Adrenal gland (tissue), 12 donors: ENCODE measurements around the gene OR7D4. TPM values are rescaled to one million over a fixed set of nuclear protein-coding genes. Genes with fewer than 3 reads are reported as not detected.

ENCODE experiments used
- DNase-seq, 7 donors: peaks; one replicate each; pipeline ENCODE4 v3.0.0-alpha.2; 2019 to 2020
- H3K27ac ChIP-seq, 5 donors: fragments of 200-600 bp; sonication (generic) in 4 of 5; 1 replicate in 3 of 5; 2 replicates in 2 of 5; pipeline versions ENCODE4 v1.5.1 to v1.8.0; 2016 to 2020; ENCODE audit warnings: mild to moderate bottlenecking in 1 of 5
- H3K27me3 ChIP-seq: fragments of 200-600 bp; 2 replicates; pipeline ENCODE4 v1.8.0; 2021
- H3K36me3 ChIP-seq, 2 donors: fragments of 200-600 bp; replicated peaks in 1 of 2; 1 replicate in 1 of 2; 2 replicates in 1 of 2; pipeline versions ENCODE4 v1.5.1 to v1.8.0; 2018 to 2022
- H3K4me1 ChIP-seq, 2 donors: fragments of 200-600 bp; replicated peaks in 1 of 2; 1 replicate in 1 of 2; 2 replicates in 1 of 2; pipeline versions ENCODE4 v1.5.1 to v1.8.0; 2018 to 2021
- H3K4me3 ChIP-seq, 4 donors: fragments of 200-600 bp; sonication (generic) in 3 of 4; one replicate each; pipeline ENCODE4 v1.5.1; 2016 to 2018
- H3K9me3 ChIP-seq, 3 donors: fragments of 200-600 bp; sonication (generic) in 1 of 3; replicated peaks in 1 of 3; 1 replicate in 2 of 3; 2 replicates in 1 of 3; pipeline versions ENCODE4 v1.5.1 to v1.8.0; 2016 to 2021
- POLR2A ChIP-seq, 2 donors: fragments of 450-650 bp; IDR thresholded peaks; one replicate each; pipeline ENCODE4 v1.6.1; 2017; ENCODE audit warnings: antibody characterized with exemption in 2 of 2, mild to moderate bottlenecking in 2 of 2, moderate library complexity in 1 of 2
- WGBS, 4 donors: extraction: QIAGEN DNeasy Blood & Tissue Kit in 2 of 4; methylation state at CpG; one replicate each; pipeline versions ENCODE4 v1.1.5 to v1.1.7; 2013 to 2017; 5-methylcytosine and 5-hydroxymethylcytosine counted together
- intact Hi-C, 2 donors: fragments of 100-400 bp; cut with DNase I; formaldehyde crosslinking; loops; one replicate each; pipeline versions ENCODE4 v1.14.1 to v1.15.0; 2022 to 2023
- polyA plus RNA-seq, 3 donors: library from polyadenylated mRNA; stranded (reverse); fragments of 200-250 nt in 2 of 3; fragments of 350-450 nt in 1 of 3; fragmentation: Illumina TruSeq in 1 of 3; extraction: RNeasy Lipid Tissue Mini Kit (QIAGEN cat#74804) in 1 of 3; gene quantifications; one replicate each; pipeline ENCODE4 v1.2.3, GENCODE V29; 2013 to 2014
- total RNA-seq, 9 donors: library from RNA; depleted of rRNA in 4 of 9; stranded (reverse); fragments of >200 nt in 4 of 9; fragments of 120-200 nt in 1 of 9; fragmentation: NEBNext Ultra II Directional in 1 of 9; extraction: Animal tissue kit (Norgen Biotek cat#: 25700) in 1 of 9; gene quantifications; one replicate each; pipeline versions ENCODE4 v1.1.0 to v1.2.4, GENCODE V29; 2013 to 2023
- TF ChIP-seq, protein P1 (sequence below), 6 experiments: fragments of 450-650 bp in 4 of 6; fragments of 200-600 bp in 2 of 6; sonication (generic) in 1 of 6; IDR thresholded peaks; 1 replicate in 5 of 6; 2 replicates in 1 of 6; pipeline versions ENCODE4 v1.5.1 to v1.8.0; 2016 to 2021; ENCODE audit warnings: antibody characterized with exemption in 6 of 6, mild to moderate bottlenecking in 2 of 6, moderate library complexity in 1 of 6
- donor health status: healthy with polysubstance abuse.
- donor health status: Bipolar disorder and iron deficiency.
- donor health status: DM: yes; HTN: yes; CAD: no.
- donor health status: DM: no; HTN: no; CAD: no.
- donor health status: DM: no; HTN: no; CAD: no.
- donor health status: DM: yes; HTN: yes; CAD: no.

Gene OR7D4
- total and polyA plus RNA-seq, 12 donors = not detected

DNA sequence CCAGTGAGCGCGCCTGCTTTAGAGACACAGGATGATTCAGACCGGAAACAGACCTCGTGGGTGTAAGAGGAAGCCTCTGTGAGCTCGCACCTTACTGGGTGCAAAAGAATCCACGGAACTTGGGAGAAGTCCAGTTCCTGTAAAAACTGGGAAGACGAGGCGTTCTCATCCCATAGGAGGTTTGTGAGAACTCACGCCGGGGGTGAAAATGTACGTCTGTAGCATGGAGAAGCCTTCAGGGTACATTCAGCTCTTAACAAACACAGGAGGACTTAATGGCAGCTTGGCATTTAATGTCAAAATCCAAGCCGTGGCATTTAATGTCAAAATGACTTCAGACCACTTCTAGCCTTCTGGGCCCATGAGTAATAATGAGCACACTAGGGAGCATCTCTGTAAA is 58.0 kb downstream of the OR7D4 start:
- TF ChIP-seq, protein P1, sequence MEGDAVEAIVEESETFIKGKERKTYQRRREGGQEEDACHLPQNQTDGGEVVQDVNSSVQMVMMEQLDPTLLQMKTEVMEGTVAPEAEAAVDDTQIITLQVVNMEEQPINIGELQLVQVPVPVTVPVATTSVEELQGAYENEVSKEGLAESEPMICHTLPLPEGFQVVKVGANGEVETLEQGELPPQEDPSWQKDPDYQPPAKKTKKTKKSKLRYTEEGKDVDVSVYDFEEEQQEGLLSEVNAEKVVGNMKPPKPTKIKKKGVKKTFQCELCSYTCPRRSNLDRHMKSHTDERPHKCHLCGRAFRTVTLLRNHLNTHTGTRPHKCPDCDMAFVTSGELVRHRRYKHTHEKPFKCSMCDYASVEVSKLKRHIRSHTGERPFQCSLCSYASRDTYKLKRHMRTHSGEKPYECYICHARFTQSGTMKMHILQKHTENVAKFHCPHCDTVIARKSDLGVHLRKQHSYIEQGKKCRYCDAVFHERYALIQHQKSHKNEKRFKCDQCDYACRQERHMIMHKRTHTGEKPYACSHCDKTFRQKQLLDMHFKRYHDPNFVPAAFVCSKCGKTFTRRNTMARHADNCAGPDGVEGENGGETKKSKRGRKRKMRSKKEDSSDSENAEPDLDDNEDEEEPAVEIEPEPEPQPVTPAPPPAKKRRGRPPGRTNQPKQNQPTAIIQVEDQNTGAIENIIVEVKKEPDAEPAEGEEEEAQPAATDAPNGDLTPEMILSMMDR (IDR thresholded peaks at IDR 0.05) = no peak
- TF ChIP-seq POLR2A (IDR thresholded peaks at IDR 0.05) = no peak
- WGBS, 4 donors = 98 to 99% (median 99%) methylated on average over 12 of the region's 12 CpGs
- no peaks in the 10 kb centered on the region for H3K4me1 ChIP-seq
- H3K27ac ChIP-seq = no peak overlapping the region
- peaks cover 5 to 72% of the 10 kb centered on the region in 2 donors for H3K36me3 ChIP-seq
- no peaks in the 10 kb centered on the region for H3K9me3 ChIP-seq
- no peak for DNase-seq
- no peaks in the 10 kb centered on the region for H3K27me3 ChIP-seq
- H3K4me3 ChIP-seq = no peak overlapping the region
- intact Hi-C loops = no loop called here

Other genes with a start within 250 kb of the OR7D4 start
- under 1 TPM in 1 of 9 donors, not detected in 8; 0.07 TPM for gene MUC16, start 209.2 kb downstream of the OR7D4 start, total RNA-seq
- gene MUC16, start 209.2 kb downstream of the OR7D4 start, polyA plus RNA-seq = under 1 TPM in 1 of 3 donors, not detected in 2; 0.04 TPM
- gene OR1M1, start 132.5 kb downstream of the OR7D4 start, total RNA-seq = not detected
- not detected for gene OR1M1, start 132.5 kb downstream of the OR7D4 start, polyA plus RNA-seq
- gene OR7G2, start 112.1 kb downstream of the OR7D4 start, total RNA-seq = not detected
- gene OR7G2, start 112.1 kb downstream of the OR7D4 start, polyA plus RNA-seq = not detected
- gene OR7G1, start 103.8 kb downstream of the OR7D4 start, total RNA-seq = not detected
- gene OR7G1, start 103.8 kb downstream of the OR7D4 start, polyA plus RNA-seq = not detected
- not detected for gene OR7G3, start 92.6 kb downstream of the OR7D4 start, total RNA-seq
- gene OR7G3, start 92.6 kb downstream of the OR7D4 start, polyA plus RNA-seq = not detected
- 10 to 100 TPM; 18.3 to 32.9 (median 28.0) TPM for gene ZNF317, start 79.2 kb downstream of the OR7D4 start, total RNA-seq
- gene ZNF317, start 79.2 kb downstream of the OR7D4 start, polyA plus RNA-seq = 10 to 100 TPM; 27.3 to 69.7 (median 46.0) TPM
- under 1 TPM in 5 of 9 donors, not detected in 4; 0.06 to 0.14 (median 0.07) TPM for gene OR7D2, start 40.6 kb downstream of the OR7D4 start, total RNA-seq
- gene OR7D2, start 40.6 kb downstream of the OR7D4 start, polyA plus RNA-seq = under 1 TPM; 0.07 to 0.15 (median 0.08) TPM
- not detected for gene OR7E24, start 31.3 kb upstream of the OR7D4 start, total RNA-seq
- gene OR7E24, start 31.3 kb upstream of the OR7D4 start, polyA plus RNA-seq = not detected
- 10 to 100 TPM in 1 of 9 donors, 1 to 10 TPM in 8; 2.4 to 10.4 (median 6.5) TPM for gene ZNF699, start 90.2 kb upstream of the OR7D4 start, total RNA-seq
- gene ZNF699, start 90.2 kb upstream of the OR7D4 start, polyA plus RNA-seq = 1 to 10 TPM in 2 of 3 donors, under 1 TPM in 1; 0.97 to 4.4 (median 1.1) TPM
- gene ZNF559, start 104.6 kb upstream of the OR7D4 start, total RNA-seq = 10 to 100 TPM in 8 of 9 donors, 1 to 10 TPM in 1; 6.5 to 39.4 (median 21.2) TPM
- gene ZNF559, start 104.6 kb upstream of the OR7D4 start, polyA plus RNA-seq = 10 to 100 TPM; 18.4 to 69.4 (median 26.1) TPM
- gene ZNF177, start 143.4 kb upstream of the OR7D4 start, total RNA-seq = 10 to 100 TPM in 1 of 9 donors, 1 to 10 TPM in 8; 1.7 to 35.8 (median 3.4) TPM
- gene ZNF177, start 143.4 kb upstream of the OR7D4 start, polyA plus RNA-seq = 1 to 10 TPM; 6.1 to 7.6 (median 7.1) TPM
- 10 to 100 TPM in 8 of 9 donors, 1 to 10 TPM in 1; 7.5 to 27.2 (median 19.1) TPM for gene ZNF266, start 216.0 kb upstream of the OR7D4 start, total RNA-seq
- gene ZNF266, start 216.0 kb upstream of the OR7D4 start, polyA plus RNA-seq = 10 to 100 TPM; 10.5 to 51.7 (median 48.1) TPM